ENCODE data around the gene FAM236A. TPM values are rescaled to one million over a fixed set of nuclear protein-coding genes. Genes with fewer than 3 reads are reported as not detected.
"Not testable (repeated sequence)": the region's sequence is repeated elsewhere in the genome, so short reads cannot be mapped to it uniquely, and the experiment has no call there.

The FAM236A gene
- total RNA-seq, 2 experiments from 2014 or later, result not detected

DNA sequence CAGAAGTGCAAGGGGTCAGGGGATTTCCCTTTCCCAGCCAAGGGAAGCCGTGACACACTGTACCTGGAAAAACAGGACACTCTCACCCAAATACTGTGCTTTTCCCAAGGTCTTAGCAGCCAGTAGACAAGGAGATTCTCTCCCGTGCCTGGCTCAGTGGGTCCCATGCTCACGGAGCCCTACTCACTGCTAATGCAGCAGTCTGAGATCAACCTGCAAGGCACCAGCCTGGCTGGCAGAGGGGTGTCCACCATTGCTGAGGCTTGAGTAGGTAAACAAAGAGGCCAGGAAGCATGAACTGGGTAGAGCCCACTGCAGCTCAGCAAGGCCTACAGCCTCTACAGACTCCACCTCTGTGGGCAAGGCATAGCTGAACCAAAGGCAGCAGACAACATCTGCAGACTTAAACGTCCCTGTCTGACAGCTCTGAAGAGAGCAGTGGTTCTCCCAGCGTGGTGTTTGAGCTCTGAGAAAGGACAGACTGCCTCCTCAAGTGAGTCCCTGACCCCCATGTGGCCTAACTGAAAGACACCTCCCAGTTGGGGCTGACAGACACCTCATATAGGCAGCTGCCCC is 43.0 kb downstream of the FAM236A start:
- H3K36me3 Mint-ChIP-seq; POLR2A ChIA-PET; H3K27me3 Mint-ChIP-seq; intact Hi-C loops (cut with micrococcal nuclease); H3K4me1 Mint-ChIP-seq (ENCODE audit: low read depth); CTCF ChIA-PET; H3K9me3 Mint-ChIP-seq; H3K27ac Mint-ChIP-seq; H3K4me3 Mint-ChIP-seq; DNase-seq: not testable (repeated sequence)

Other genes starting within 250 kb of the FAM236A start
- 1 to 10 TPM; 3.5 to 3.8 TPM for gene PHKA1, start 223.9 kb upstream of the FAM236A start, total RNA-seq
- gene DMRTC1B, start 161.3 kb upstream of the FAM236A start, total RNA-seq, result not detected
- gene FAM236B, start 155.5 kb upstream of the FAM236A start, total RNA-seq, result not detected
- gene FAM236D, start 130.0 kb upstream of the FAM236A start, total RNA-seq, result not detected
- gene FAM236C, start 25.6 kb upstream of the FAM236A start, total RNA-seq, result not detected
- not detected for gene DMRTC1, start 5.6 kb downstream of the FAM236A start, total RNA-seq
- gene PABPC1L2B, start 64.7 kb downstream of the FAM236A start, total RNA-seq, result not detected
- gene PABPC1L2A, start 141.3 kb downstream of the FAM236A start, total RNA-seq, result not detected

All from activated CD4-positive, alpha-beta memory T cell treated with anti-CD3 and anti-CD28 coated beads for 36 hours (primary cell).